ENCODE results near the gene CLINT1. TPM values are rescaled to one million over a fixed set of nuclear protein-coding genes. Genes with fewer than 3 reads are reported as not detected.
A peak's percentile ranks its signal among the peaks of the same experiment; 100 is the strongest.

CLINT1 gene
- total and polyA plus RNA-seq, 2 of the 13 experiments (the other 11 are each of a cell fraction or from before 2014, with no cell fraction given) = 64.0 to 104 TPM

- TF ChIP-seq ZBTB49 (CRISPR knock-in tag; IDR thresholded peaks at IDR 0.05; ENCODE audit: borderline replicate concordance) = no peak
- peak; percentile 39; the same call in 1 of the 2 replicates for TF ChIP-seq TAF1 (CRISPR knock-in tag; IDR thresholded peaks at IDR 0.05)
- TF ChIP-seq ELK4 (CRISPR knock-in tag; IDR thresholded peaks at IDR 0.05; ENCODE audit: borderline replicate concordance) = no peak
- TF ChIP-seq HOXA3 (CRISPR knock-in tag; IDR thresholded peaks at IDR 0.05) = peak; percentile 72
- no peak for TF ChIP-seq MATR3 (CRISPR knock-in tag; IDR thresholded peaks at IDR 0.05)
- 0 out of 2 replicates have a peak, but pooled peaks have one; percentile 28 for TF ChIP-seq CEBPG (CRISPR knock-in tag; IDR thresholded peaks at IDR 0.05)
- peak; percentile 54; the same call in 1 of the 2 replicates for TF ChIP-seq HES4 (CRISPR knock-in tag; IDR thresholded peaks at IDR 0.05; ENCODE audit: borderline replicate concordance)
- TF ChIP-seq THAP7 (CRISPR knock-in tag; IDR thresholded peaks at IDR 0.05) = peak; percentile 57; the same call in 1 of the 2 replicates
- no peak for TF ChIP-seq ZXDC (CRISPR knock-in tag; IDR thresholded peaks at IDR 0.05)
- peak; percentile 71; the same call in 1 of the 2 replicates for TF ChIP-seq ZNF788 (CRISPR knock-in tag; IDR thresholded peaks at IDR 0.05; ENCODE audit: borderline replicate concordance)
- peak; percentile 13; the same call in 1 of the 2 replicates for TF ChIP-seq HNF4G (IDR thresholded peaks at IDR 0.05; ENCODE audit: borderline replicate concordance, low read depth, low read length)
- no peak for TF ChIP-seq HNF4G (CRISPR knock-in tag; IDR thresholded peaks at IDR 0.05; ENCODE audit: borderline replicate concordance, low read depth)
- no peak for TF ChIP-seq MLLT10 (CRISPR knock-in tag; IDR thresholded peaks at IDR 0.05)
- peak; percentile 71; the same call in 1 of the 2 replicates for TF ChIP-seq POGZ (CRISPR knock-in tag; IDR thresholded peaks at IDR 0.05)
- peak; percentile 42; the same call in 1 of the 2 replicates for TF ChIP-seq ZNF772 (CRISPR knock-in tag; IDR thresholded peaks at IDR 0.05)
- TF ChIP-seq ATAD3A (CRISPR knock-in tag; IDR thresholded peaks at IDR 0.05) = no peak
- no peak for TF ChIP-seq ZNF740 (CRISPR knock-in tag; IDR thresholded peaks at IDR 0.05)
- no peak for TF ChIP-seq ZNF644 (CRISPR knock-in tag; IDR thresholded peaks at IDR 0.05; ENCODE audit: low read depth)
- peak; percentile 74 for TF ChIP-seq RBFOX2 (IDR thresholded peaks at IDR 0.05; ENCODE audit: low read depth, low read length)
- no peak for TF ChIP-seq CBX5 (CRISPR knock-in tag; IDR thresholded peaks at IDR 0.05; ENCODE audit: borderline replicate concordance)
- TF ChIP-seq EED (CRISPR knock-in tag; IDR thresholded peaks at IDR 0.05) = no peak
- TF ChIP-seq ZNF234 (CRISPR knock-in tag; conservative IDR thresholded peaks at IDR 0.05) = 0 out of 2 replicates have a peak, but pooled peaks have one; percentile 61
Observed at GRCh38 chr5:157743163-157744050, 115.5 kb downstream of the CLINT1 start, which contains the start of gene LSM11 (continued).

Measured in HepG2 (cell line).